Nucleus accumbens (tissue), 56 donors: ENCODE results near the gene DNAH10.

Experiments used
- DNase-seq, 56 donors: peaks; one replicate each; lab custom pipeline; 2025; lab: John Stamatoyannopoulos, UW

DNAH10 gene

GRCh38 chr12:123942911-123943648, 181.0 kb downstream of the DNAH10 start:
- DNase-seq: no peak

GRCh38 chr12:123943816-123944215, 181.7 kb downstream of the DNAH10 start:
- DNase-seq: no peak

- no peak for DNase-seq
These were observed 182.6 kb downstream of the DNAH10 start for GRCh38 chr12:123944696-123945095.

- DNase-seq: peak in 5 of 56 donors; percentile 11 to 34 (median 28)
These were observed 183.4 kb downstream of the DNAH10 start for GRCh38 chr12:123945287-123946151.

GRCh38 chr12:123946152-123946515, 184.0 kb downstream of the DNAH10 start:
- no peak for DNase-seq

- peak in 3 of 56 donors; percentile 14 to 33 (median 15) for DNase-seq
These were observed 184.7 kb downstream of the DNAH10 start for GRCh38 chr12:123946516-123947505.

- DNase-seq: peak in 4 of 56 donors; percentile 15 to 35 (median 30)
These were observed 185.4 kb downstream of the DNAH10 start for GRCh38 chr12:123947531-123947930.

GRCh38 chr12:123948401-123948795, 186.3 kb downstream of the DNAH10 start:
- peak in 17 of 56 donors; percentile 7 to 65 (median 26) for DNase-seq

- peak in 6 of 56 donors; percentile 5 to 34 (median 23) for DNase-seq
These were observed 187.0 kb downstream of the DNAH10 start for GRCh38 chr12:123948796-123949769.

GRCh38 chr12:123949770-123950165, 187.7 kb downstream of the DNAH10 start:
- DNase-seq: no peak

- no peak for DNase-seq
These were observed 188.6 kb downstream of the DNAH10 start for GRCh38 chr12:123950476-123951349.

- no peak for DNase-seq
These were observed 189.4 kb downstream of the DNAH10 start for GRCh38 chr12:123951467-123951866.

GRCh38 chr12:123952037-123952436, 189.9 kb downstream of the DNAH10 start:
- DNase-seq: no peak

- no peak for DNase-seq
These were observed 192.7 kb downstream of the DNAH10 start for GRCh38 chr12:123954647-123955350.

GRCh38 chr12:123956249-123956648, 194.1 kb downstream of the DNAH10 start:
- DNase-seq: no peak

- no peak for DNase-seq
These were observed 195.1 kb downstream of the DNAH10 start for GRCh38 chr12:123957196-123957595.

GRCh38 chr12:123958462-123958861, 196.4 kb downstream of the DNAH10 start:
- DNase-seq: no peak

GRCh38 chr12:123958876-123959275, 196.8 kb downstream of the DNAH10 start:
- DNase-seq: no peak
